NCI-H460 (cell line): Measurements from ENCODE around the gene SERGEF. TPM values are rescaled to one million over a fixed set of nuclear protein-coding genes. Genes with fewer than 3 reads are reported as not detected.

ENCODE experiments used
- DNase-seq: peaks from one replicate; pipeline ENCODE4 v3.0.0-alpha.2; 2016; ENCODE audit warnings: low read depth; ENCODE audit errors: extremely low read depth
- total RNA-seq: library from RNA; depleted of rRNA; stranded (reverse); fragments of >200 nt; shearing (Covaris generic); gene quantifications from 2 replicates; pipeline ENCODE4 v1.2.3, GENCODE V29; 2014; rRNA removed

The SERGEF gene
- total RNA-seq, 1 experiment from 2014 or later = 18.5 TPM

- DNase-seq = no peak
These were observed 272.1 kb downstream of the SERGEF start for GRCh38 chr11:17740649-17741235.

GRCh38 chr11:17739945-17740338 lies 272.9 kb downstream of the SERGEF start:
- DNase-seq = no peak

GRCh38 chr11:17738151-17738973 lies 274.5 kb downstream of the SERGEF start:
- no peak for DNase-seq

Other genes with a start within 250 kb of the SERGEF start
- 0.02 and 0.03 TPM in 2 replicates for gene TPH1, start 33.2 kb upstream of the SERGEF start, total RNA-seq
- 19.5 and 23.4 TPM in 2 replicates for gene SAAL1, start 93.0 kb upstream of the SERGEF start, total RNA-seq
- gene MRGPRX3, start 119.5 kb upstream of the SERGEF start, total RNA-seq = 0.23 and 0.57 TPM in 2 replicates
- gene MRGPRX4, start 159.8 kb upstream of the SERGEF start, total RNA-seq = not detected in 2 replicates
- not detected in 2 replicates for gene SAA4, start 223.8 kb upstream of the SERGEF start, total RNA-seq
- gene SAA2, start 235.6 kb upstream of the SERGEF start, total RNA-seq = not detected in 2 replicates